HEK293 (cell line): ENCODE data around the gene ATP5F1D.
A peak's percentile ranks its signal among the peaks of the same experiment; 100 is the strongest.

Source experiments
- CTCF ChIA-PET: fragments of 350-600 bp; formaldehyde crosslinking; extraction: SDS; loops from one replicate; lab custom pipeline; 2021; ENCODE audit warnings: antibody characterized with exemption; lab: Yijun Ruan, JAX
- POLR2A ChIA-PET: fragments of 300-600 bp; formaldehyde crosslinking; extraction: SDS; loops from one replicate; lab custom pipeline; 2020; ENCODE audit warnings: antibody characterized with exemption, inconsistent platforms; lab: Yijun Ruan, JAX
- H3K27ac ChIP-seq: fragments of 200-500 bp; sonication (Bioruptor generic); 2 replicates; pipeline ENCODE4 v1.5.1; 2014; ENCODE audit warnings: low read depth, low read length, control low read depth, inconsistent platforms; ENCODE audit errors: extremely low read depth
- H3K36me3 ChIP-seq, 2 experiments: fragments of 200-500 bp in 1 of 2; sonication (Bioruptor generic) in 1 of 2; 1 replicate in 1 of 2; 2 replicates in 1 of 2; pipeline ENCODE4 v1.5.1; 2014 to 2017; ENCODE audit warnings: inconsistent platforms in 2 of 2, low read length in 2 of 2; ENCODE audit not compliant: control insufficient read depth in 2 of 2, insufficient read depth in 1 of 2
- H3K4me1 ChIP-seq: fragments of 200-500 bp; sonication (Bioruptor generic); 2 replicates; pipeline ENCODE4 v1.5.1; 2014; ENCODE audit warnings: mild to moderate bottlenecking, low read length, inconsistent platforms; ENCODE audit not compliant: control insufficient read depth, insufficient read depth
- H3K4me3 ChIP-seq: 2 replicates; pipeline ENCODE4 v1.5.1; 2011; ENCODE audit warnings: low read depth, mild to moderate bottlenecking, control low read depth, low read length, moderate library complexity
- H3K9me3 ChIP-seq: fragments of 200-500 bp; sonication (Bioruptor generic); 2 replicates; pipeline ENCODE4 v1.5.1; 2014; ENCODE audit warnings: low read depth, low read length, inconsistent platforms; ENCODE audit not compliant: control insufficient read depth, insufficient read depth
- GLIS2 ChIP-seq: fragments of 450-650 bp; formaldehyde crosslinking; IDR thresholded peaks from 2 replicates; pipeline ENCODE4 v1.5.1; 2016; ENCODE audit warnings: missing biosample characterization, missing genetic modification characterization
- HIC1 ChIP-seq: fragments of 450-650 bp; formaldehyde crosslinking; IDR thresholded peaks from 2 replicates; pipeline ENCODE4 v1.5.1; 2016; ENCODE audit warnings: missing biosample characterization, missing genetic modification characterization
- HOXC10 ChIP-seq: sonication (generic); formaldehyde crosslinking; IDR thresholded peaks from 2 replicates; pipeline ENCODE4 v1.8.1; 2023; ENCODE audit warnings: mild to moderate bottlenecking, missing genetic modification reagents
- MYNN ChIP-seq: fragments of 450-650 bp; formaldehyde crosslinking; IDR thresholded peaks from 2 replicates; pipeline ENCODE4 v1.5.1; 2016; ENCODE audit warnings: missing biosample characterization, missing genetic modification characterization, borderline replicate concordance
- PATZ1 ChIP-seq: fragments of 450-650 bp; formaldehyde crosslinking; IDR thresholded peaks from 2 replicates; pipeline ENCODE4 v1.5.1; 2016; ENCODE audit warnings: missing biosample characterization, missing genetic modification characterization
- SCRT1 ChIP-seq: fragments of 450-650 bp; formaldehyde crosslinking; IDR thresholded peaks from 2 replicates; pipeline ENCODE4 v1.5.1; 2016; ENCODE audit warnings: missing biosample characterization, missing genetic modification characterization, borderline replicate concordance
- YY1 ChIP-seq: fragments of 450-650 bp; formaldehyde crosslinking; IDR thresholded peaks from 2 replicates; pipeline ENCODE4 v1.5.1; 2018; ENCODE audit warnings: missing biosample characterization, missing genetic modification characterization
- YY2 ChIP-seq: fragments of 450-650 bp; formaldehyde crosslinking; IDR thresholded peaks from 2 replicates; pipeline ENCODE4 v1.5.1; 2016; ENCODE audit warnings: missing biosample characterization, missing genetic modification characterization
- ZBTB48 ChIP-seq: fragments of 450-650 bp; formaldehyde crosslinking; IDR thresholded peaks from 2 replicates; pipeline ENCODE4 v1.5.1; 2016; ENCODE audit warnings: missing biosample characterization, missing genetic modification characterization
- ZNF112 ChIP-seq: fragments of 450-650 bp; formaldehyde crosslinking; IDR thresholded peaks from 2 replicates; pipeline ENCODE4 v1.5.0; 2017; ENCODE audit warnings: missing biosample characterization, missing genetic modification characterization
- ZNF146 ChIP-seq: fragments of 450-650 bp; formaldehyde crosslinking; IDR thresholded peaks from 2 replicates; pipeline ENCODE4 v1.5.1; 2016; ENCODE audit warnings: missing biosample characterization, missing genetic modification characterization
- ZNF239 ChIP-seq: fragments of 450-650 bp; formaldehyde crosslinking; IDR thresholded peaks from 2 replicates; pipeline ENCODE4 v1.5.1; 2016; ENCODE audit warnings: missing biosample characterization, missing genetic modification characterization
- ZNF341 ChIP-seq: fragments of 450-650 bp; formaldehyde crosslinking; IDR thresholded peaks from 2 replicates; pipeline ENCODE4; 2016; ENCODE audit warnings: low read depth, missing biosample characterization, missing genetic modification characterization
- ZNF354C ChIP-seq: fragments of 450-650 bp; formaldehyde crosslinking; IDR thresholded peaks from 2 replicates; pipeline ENCODE4 v1.5.1; 2016; ENCODE audit warnings: missing biosample characterization, missing genetic modification characterization, low read depth, borderline replicate concordance
- ZNF362 ChIP-seq: fragments of 450-650 bp; formaldehyde crosslinking; IDR thresholded peaks from 2 replicates; pipeline ENCODE4 v1.5.1; 2016; ENCODE audit warnings: missing biosample characterization, missing genetic modification characterization
- ZNF398 ChIP-seq: fragments of 450-650 bp; formaldehyde crosslinking; IDR thresholded peaks from 2 replicates; pipeline ENCODE4 v1.5.1; 2017; ENCODE audit warnings: missing biosample characterization, missing genetic modification characterization
- ZNF560 ChIP-seq: fragments of 450-650 bp; formaldehyde crosslinking; IDR thresholded peaks from 2 replicates; pipeline ENCODE4 v1.5.1; 2017; ENCODE audit warnings: missing biosample characterization, missing genetic modification characterization, borderline replicate concordance
- ZNF624 ChIP-seq: fragments of 450-650 bp; formaldehyde crosslinking; IDR thresholded peaks from 2 replicates; pipeline ENCODE4 v1.5.1; 2017; ENCODE audit warnings: missing biosample characterization, missing genetic modification characterization
- ZNF629 ChIP-seq: fragments of 450-650 bp; formaldehyde crosslinking; IDR thresholded peaks from 2 replicates; pipeline ENCODE4 v1.5.1; 2017; ENCODE audit warnings: missing biosample characterization, missing genetic modification characterization
- ZNF707 ChIP-seq: fragments of 450-650 bp; formaldehyde crosslinking; IDR thresholded peaks from 2 replicates; pipeline ENCODE4 v1.5.1; 2016; ENCODE audit warnings: missing biosample characterization, missing genetic modification characterization
- ZNF777 ChIP-seq: fragments of 450-650 bp; formaldehyde crosslinking; IDR thresholded peaks from 2 replicates; pipeline ENCODE4 v1.5.1; 2017; ENCODE audit warnings: missing biosample characterization, missing genetic modification characterization, borderline replicate concordance
- ZNF843 ChIP-seq: fragments of 450-650 bp; formaldehyde crosslinking; IDR thresholded peaks from 2 replicates; pipeline ENCODE4 v1.5.1; 2016; ENCODE audit warnings: missing biosample characterization, missing genetic modification characterization
- ZXDB ChIP-seq: fragments of 450-650 bp; formaldehyde crosslinking; IDR thresholded peaks from 2 replicates; pipeline ENCODE4 v1.5.1; 2016; ENCODE audit warnings: missing biosample characterization, missing genetic modification characterization
- TF ChIP-seq, protein P1 (sequence below): fragments of 450-650 bp; formaldehyde crosslinking; IDR thresholded peaks from 2 replicates; pipeline ENCODE4 v1.5.1; 2016; ENCODE audit warnings: missing biosample characterization, missing genetic modification characterization

The ATP5F1D gene

DNA sequence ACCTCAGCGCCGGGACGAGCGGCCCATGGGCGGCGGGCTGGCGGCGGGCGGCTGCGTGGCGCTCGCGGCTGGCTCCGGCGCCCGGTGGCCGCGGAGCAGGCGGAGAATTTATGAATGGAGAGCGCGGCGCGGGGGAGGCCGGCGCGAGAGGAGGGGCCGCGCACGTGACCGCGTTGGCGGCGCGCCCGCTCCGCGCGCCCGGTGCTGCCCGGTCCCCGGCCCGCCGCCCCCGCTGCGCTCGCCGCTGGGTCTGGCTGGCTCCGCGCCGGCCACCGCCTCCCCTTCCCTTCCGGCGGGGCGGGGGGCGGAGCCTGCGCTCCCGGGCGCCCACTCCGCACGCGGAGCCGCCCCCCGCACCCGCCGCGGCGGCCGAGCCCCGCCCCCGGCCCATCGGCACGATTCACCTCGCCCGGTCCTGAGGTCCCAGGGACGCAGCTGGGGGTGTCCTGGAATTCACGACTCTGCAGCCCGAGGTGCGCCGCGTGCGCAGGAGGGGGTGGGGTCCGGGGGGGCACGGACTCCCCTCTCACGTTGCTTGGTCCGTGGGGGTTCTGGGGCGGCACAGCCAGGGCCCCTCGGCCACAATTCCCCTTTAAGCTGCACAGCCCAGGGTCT, 3.7 kb upstream of the ATP5F1D start, which contains the start of gene CBARP (continued):
- TF ChIP-seq ZNF398 (tag by site-specific recombination), result peak; percentile 47

DNA sequence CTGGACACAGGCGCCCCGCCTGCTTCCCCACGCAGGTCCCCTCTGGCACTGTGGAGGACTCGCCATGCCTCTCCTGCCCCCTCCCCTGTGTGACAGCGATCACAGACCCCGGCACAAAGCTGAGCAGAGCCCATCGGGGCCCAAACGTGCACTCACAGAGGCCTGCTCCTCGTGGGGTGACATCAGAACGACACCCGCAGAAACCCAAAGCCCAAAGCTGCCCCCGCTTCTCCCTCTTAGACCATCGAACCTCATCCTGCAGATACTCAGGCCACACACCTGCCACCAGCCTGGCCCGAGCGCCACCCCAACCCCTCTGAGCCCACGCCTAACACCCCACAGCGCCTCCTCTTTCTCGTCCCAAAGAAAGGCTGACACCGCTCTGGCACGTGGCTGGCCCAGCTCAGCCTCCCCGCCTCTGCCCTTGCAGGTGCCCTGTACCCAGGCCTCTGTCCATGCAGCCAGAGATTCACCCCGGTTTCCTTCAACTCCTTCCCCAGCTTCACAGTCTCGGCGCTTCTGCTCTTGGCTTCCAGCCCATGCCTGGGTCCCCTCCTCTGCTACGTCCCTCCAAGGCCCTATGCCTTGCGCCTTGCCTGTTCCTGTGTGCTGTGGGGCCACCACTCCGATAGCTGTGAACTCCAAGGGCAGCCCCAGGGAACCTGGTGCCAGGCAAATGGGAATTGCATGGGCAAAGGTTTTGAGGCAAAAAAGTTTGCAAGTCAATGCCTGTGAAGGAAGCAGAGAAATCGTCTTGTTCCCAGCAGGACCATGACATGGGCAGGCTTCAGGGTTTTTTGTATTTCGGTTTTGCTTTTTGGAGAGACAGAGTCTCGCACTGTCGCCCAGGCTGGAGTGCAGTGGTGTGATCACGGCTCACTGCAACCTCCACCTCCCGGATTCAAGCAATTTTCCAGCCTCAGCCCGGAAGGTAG, 2.9 kb upstream of the ATP5F1D start:
- CTCF ChIA-PET, result interaction anchor here (0.6 to 1.6 kb wide), 10 partner anchors 16 to 319 kb away, joined by 3 to 9 read pairs (median 4); partner anchors contain the start of gene WDR18
- TF ChIP-seq GLIS2 (0 out of 2 replicates have a peak, but pooled peaks have one; percentile 35), MYNN (tag by site-specific recombination) (no peak), YY1 (tag by site-specific recombination) (no peak), ZNF629 (tag by site-specific recombination) (peak; percentile 36; the same call in 1 of the 2 replicates), ZNF112 (no peak), ZNF560 (tag by site-specific recombination) (no peak), ZNF707 (tag by site-specific recombination) (no peak), ZNF341 (tag by site-specific recombination) (no peak), ZNF624 (no peak), PATZ1 (tag by site-specific recombination) (peak; percentile 65; the same call in 1 of the 2 replicates), HIC1 (tag by site-specific recombination) (peak; percentile 64; the same call in 1 of the 2 replicates), SCRT1 (no peak), ZNF239 (tag by site-specific recombination) (no peak), ZNF362 (no peak), ZNF777 (no peak), ZBTB48 (no peak), ZNF843 (tag by site-specific recombination) (no peak), ZNF146 (no peak), ZXDB (no peak), YY2 (no peak), ZNF354C (tag by site-specific recombination) (no peak), HOXC10 (CRISPR knock-in tag) (no peak)
- TF ChIP-seq, protein P1, sequence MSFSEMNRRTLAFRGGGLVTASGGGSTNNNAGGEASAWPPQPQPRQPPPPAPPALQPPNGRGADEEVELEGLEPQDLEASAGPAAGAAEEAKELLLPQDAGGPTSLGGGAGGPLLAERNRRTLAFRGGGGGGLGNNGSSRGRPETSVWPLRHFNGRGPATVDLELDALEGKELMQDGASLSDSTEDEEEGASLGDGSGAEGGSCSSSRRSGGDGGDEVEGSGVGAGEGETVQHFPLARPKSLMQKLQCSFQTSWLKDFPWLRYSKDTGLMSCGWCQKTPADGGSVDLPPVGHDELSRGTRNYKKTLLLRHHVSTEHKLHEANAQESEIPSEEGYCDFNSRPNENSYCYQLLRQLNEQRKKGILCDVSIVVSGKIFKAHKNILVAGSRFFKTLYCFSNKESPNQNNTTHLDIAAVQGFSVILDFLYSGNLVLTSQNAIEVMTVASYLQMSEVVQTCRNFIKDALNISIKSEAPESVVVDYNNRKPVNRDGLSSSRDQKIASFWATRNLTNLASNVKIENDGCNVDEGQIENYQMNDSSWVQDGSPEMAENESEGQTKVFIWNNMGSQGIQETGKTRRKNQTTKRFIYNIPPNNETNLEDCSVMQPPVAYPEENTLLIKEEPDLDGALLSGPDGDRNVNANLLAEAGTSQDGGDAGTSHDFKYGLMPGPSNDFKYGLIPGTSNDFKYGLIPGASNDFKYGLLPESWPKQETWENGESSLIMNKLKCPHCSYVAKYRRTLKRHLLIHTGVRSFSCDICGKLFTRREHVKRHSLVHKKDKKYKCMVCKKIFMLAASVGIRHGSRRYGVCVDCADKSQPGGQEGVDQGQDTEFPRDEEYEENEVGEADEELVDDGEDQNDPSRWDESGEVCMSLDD (tag by site-specific recombination), result 0 out of 2 replicates have a peak, but pooled peaks have one; percentile 64

More for the DNA sequence above, 2.9 kb upstream of the ATP5F1D start:
- no peaks in the 10 kb centered on the region for H3K9me3 ChIP-seq
- H3K27ac ChIP-seq, result peak overlapping the region; percentile 24; the same call in 1 of the 2 replicates
- H3K4me1 ChIP-seq, result peaks cover 3% of the 10 kb centered on the region
- POLR2A ChIA-PET, result interaction anchor here (0.5 to 1.4 kb wide), 4 partner anchors 20 to 345 kb away, joined by 3 to 18 read pairs (median 5); partner anchors contain the start of genes CIRBP and GPX4
- H3K36me3 ChIP-seq, result peaks cover 0 to 21% of the 10 kb centered on the region in 2 experiments; a peak in 1 of 3 replicates
- H3K4me3 ChIP-seq, result peak overlapping the region; percentile 56
